SU-DHL-6 (cell line): Measurements from ENCODE around the gene EPB41L5.

ENCODE experiments used
- CTCF ChIP-seq: fragments of 200-600 bp; sonication (generic); IDR thresholded peaks from one replicate; pipeline ENCODE4 v1.5.1; 2017; ENCODE audit warnings: antibody characterized with exemption, mild to moderate bottlenecking, low read length, moderate library complexity; ENCODE audit not compliant: insufficient read depth, poor library complexity, severe bottlenecking
- EZH2phosphoT487 ChIP-seq: fragments of 200-600 bp; sonication (generic), shearing (Covaris generic); conservative IDR thresholded peaks from 2 replicates; pipeline ENCODE4 v1.6.1; 2018; ENCODE audit warnings: mild to moderate bottlenecking, antibody characterized with exemption, low read length, moderate library complexity, mixed read lengths

- TF ChIP-seq CTCF: no peak
- no peak for TF ChIP-seq EZH2phosphoT487
These were observed 137.2 kb downstream of the EPB41L5 start for GRCh38 chr2:120150040-120150482.
